Activated naive CD8-positive, alpha-beta T cell treated with anti-CD3 and anti-CD28 coated beads for 36 hours (primary cell): Measurements from ENCODE around the gene IFI35. TPM values are rescaled to one million over a fixed set of nuclear protein-coding genes. Genes with fewer than 3 reads are reported as not detected.

Source experiments
- DNase-seq: peaks from one replicate; pipeline ENCODE4 v3.0.0; 2021
- H3K27ac Mint-ChIP-seq: one replicate; pipeline ENCODE4 v1.8.0; 2022; ENCODE audit warnings: mild to moderate bottlenecking, moderate library complexity, mixed read lengths
- H3K27me3 Mint-ChIP-seq: one replicate; pipeline ENCODE4 v1.8.0; 2022; ENCODE audit warnings: mild to moderate bottlenecking, mixed read lengths
- H3K36me3 Mint-ChIP-seq: one replicate; pipeline ENCODE4 v1.8.0; 2021; ENCODE audit warnings: mild to moderate bottlenecking, mixed read lengths
- H3K4me1 Mint-ChIP-seq: one replicate; pipeline ENCODE4 v1.8.0; 2021; ENCODE audit warnings: mixed read lengths
- H3K4me3 Mint-ChIP-seq: one replicate; pipeline ENCODE4 v1.8.0; 2022; ENCODE audit warnings: mild to moderate bottlenecking, moderate library complexity, mixed read lengths
- H3K9me3 Mint-ChIP-seq: one replicate; pipeline ENCODE4 v1.8.0; 2022; ENCODE audit warnings: mixed read lengths
- total RNA-seq, 2 experiments: library from RNA; stranded (reverse); gene quantifications; one replicate each; pipeline ENCODE4 v1.2.3, GENCODE V29; 2021

IFI35 gene
- total RNA-seq, 2 experiments from 2014 or later = 43.8 to 49.5 TPM

GRCh38 chr17:43014649-43015542 lies 8.3 kb downstream of the IFI35 start:
- Mint-ChIP-seq H3K27me3 (no peaks in the 10 kb centered on the region), H3K9me3 (no peaks in the 10 kb centered on the region), H3K36me3 (peaks cover 2% of the 10 kb centered on the region), H3K27ac (no peak overlapping the region), H3K4me3 (no peak overlapping the region), H3K4me1 (peaks cover 14% of the 10 kb centered on the region)
- DNase-seq = no peak

GRCh38 chr17:43015579-43015978 lies 9.0 kb downstream of the IFI35 start:
- no peak for DNase-seq
- peaks cover 17% of the 10 kb centered on the region for H3K4me1 Mint-ChIP-seq
- no peak overlapping the region for H3K27ac Mint-ChIP-seq
- peaks cover 2% of the 10 kb centered on the region for H3K36me3 Mint-ChIP-seq
- H3K27me3 Mint-ChIP-seq = no peaks in the 10 kb centered on the region
- no peaks in the 10 kb centered on the region for H3K9me3 Mint-ChIP-seq
- no peak overlapping the region for H3K4me3 Mint-ChIP-seq

GRCh38 chr17:43016216-43016615 lies 9.6 kb downstream of the IFI35 start:
- H3K4me3 Mint-ChIP-seq = no peak overlapping the region

GRCh38 chr17:43018008-43018853 lies 11.6 kb downstream of the IFI35 start:
- Mint-ChIP-seq H3K36me3 (peaks cover 2% of the 10 kb centered on the region), H3K4me1 (peaks cover 23% of the 10 kb centered on the region), H3K27ac (no peak overlapping the region), H3K9me3 (no peaks in the 10 kb centered on the region), H3K27me3 (no peaks in the 10 kb centered on the region), H3K4me3 (no peak overlapping the region)
- peak; percentile 30 for DNase-seq

More at GRCh38 chr17:43016216-43016615, 9.6 kb downstream of the IFI35 start:
- Mint-ChIP-seq H3K27me3 (no peaks in the 10 kb centered on the region), H3K4me1 (peaks cover 20% of the 10 kb centered on the region), H3K27ac (no peak overlapping the region), H3K9me3 (no peaks in the 10 kb centered on the region), H3K36me3 (peaks cover 2% of the 10 kb centered on the region)
- no peak for DNase-seq

GRCh38 chr17:43018932-43019331 lies 12.3 kb downstream of the IFI35 start:
- peaks cover 23% of the 10 kb centered on the region for H3K4me1 Mint-ChIP-seq
- H3K4me3 Mint-ChIP-seq = no peak overlapping the region
- H3K9me3 Mint-ChIP-seq = no peaks in the 10 kb centered on the region
- H3K27me3 Mint-ChIP-seq = no peaks in the 10 kb centered on the region
- H3K27ac Mint-ChIP-seq = no peak overlapping the region
- DNase-seq = no peak
- H3K36me3 Mint-ChIP-seq = peaks cover 2% of the 10 kb centered on the region

GRCh38 chr17:43019418-43019817 lies 12.8 kb downstream of the IFI35 start:
- DNase-seq = no peak
- H3K4me1 Mint-ChIP-seq = peaks cover 25% of the 10 kb centered on the region
- no peaks in the 10 kb centered on the region for H3K9me3 Mint-ChIP-seq
- no peak overlapping the region for H3K4me3 Mint-ChIP-seq
- H3K27ac Mint-ChIP-seq = peak overlapping the region; percentile 36
- H3K36me3 Mint-ChIP-seq = peaks cover 2% of the 10 kb centered on the region
- H3K27me3 Mint-ChIP-seq = no peaks in the 10 kb centered on the region

GRCh38 chr17:43020030-43020621 lies 13.5 kb downstream of the IFI35 start:
- H3K27ac Mint-ChIP-seq = no peak overlapping the region
- no peak overlapping the region for H3K4me3 Mint-ChIP-seq
- peaks cover 30% of the 10 kb centered on the region for H3K4me1 Mint-ChIP-seq
- H3K27me3 Mint-ChIP-seq = peaks cover 5% of the 10 kb centered on the region
- peaks cover 2% of the 10 kb centered on the region for H3K36me3 Mint-ChIP-seq
- no peaks in the 10 kb centered on the region for H3K9me3 Mint-ChIP-seq
- DNase-seq = no peak

- H3K27me3 Mint-ChIP-seq = peaks cover 8% of the 10 kb centered on the region
- no peak overlapping the region for H3K27ac Mint-ChIP-seq
- H3K4me3 Mint-ChIP-seq = peak overlapping the region; percentile 85
- no peaks in the 10 kb centered on the region for H3K9me3 Mint-ChIP-seq
- peak; percentile 28 for DNase-seq
- H3K4me1 Mint-ChIP-seq = peaks cover 34% of the 10 kb centered on the region
- peaks cover under 1% of the 10 kb centered on the region for H3K36me3 Mint-ChIP-seq
These were observed 14.5 kb downstream of the IFI35 start for GRCh38 chr17:43020789-43021740.

- Mint-ChIP-seq H3K27me3 (peaks cover 8% of the 10 kb centered on the region), H3K4me1 (peaks cover 34% of the 10 kb centered on the region), H3K36me3 (no peaks in the 10 kb centered on the region), H3K4me3 (peak within 1 kb of the TSS; percentile 85), H3K9me3 (no peaks in the 10 kb centered on the region), H3K27ac (no peak within 1 kb of the TSS)
- DNase-seq = peak; percentile 68
These were observed 15.3 kb downstream of the IFI35 start, which contains the start of gene VAT1 for GRCh38 chr17:43021741-43022512. Gene VAT1 (minus strand): TSS chr17:43022385. CDS start chr17:43022322, 63 bp downstream.

GRCh38 chr17:43024407-43025289 lies 18.1 kb downstream of the IFI35 start, which contains the start of gene RND2:
Gene RND2 (plus strand): TSS chr17:43025231. CDS start chr17:43025348, 117 bp downstream.
- no peaks in the 10 kb centered on the region for H3K36me3 Mint-ChIP-seq
- peaks cover 27% of the 10 kb centered on the region for H3K4me1 Mint-ChIP-seq
- H3K27ac Mint-ChIP-seq = peak within 1 kb of the TSS; percentile 58
- DNase-seq = peak; percentile 85
- H3K27me3 Mint-ChIP-seq = peaks cover 8% of the 10 kb centered on the region
- H3K4me3 Mint-ChIP-seq = peak within 1 kb of the TSS; percentile 81
- H3K9me3 Mint-ChIP-seq = no peaks in the 10 kb centered on the region

GRCh38 chr17:43025290-43025657 lies 18.7 kb downstream of the IFI35 start:
- Mint-ChIP-seq H3K4me1 (peaks cover 21% of the 10 kb centered on the region), H3K9me3 (no peaks in the 10 kb centered on the region), H3K36me3 (no peaks in the 10 kb centered on the region), H3K27ac (no peak overlapping the region), H3K27me3 (peaks cover 8% of the 10 kb centered on the region), H3K4me3 (peak overlapping the region; percentile 65)
- no peak for DNase-seq

GRCh38 chr17:43025766-43026537 lies 19.4 kb downstream of the IFI35 start:
- peaks cover 16% of the 10 kb centered on the region for H3K4me1 Mint-ChIP-seq
- peak overlapping the region; percentile 65 for H3K4me3 Mint-ChIP-seq

More at GRCh38 chr17:43025766-43026537, 19.4 kb downstream of the IFI35 start:
- no peak for DNase-seq
- H3K27me3 Mint-ChIP-seq = peaks cover 8% of the 10 kb centered on the region
- no peak overlapping the region for H3K27ac Mint-ChIP-seq
- H3K9me3 Mint-ChIP-seq = no peaks in the 10 kb centered on the region
- no peaks in the 10 kb centered on the region for H3K36me3 Mint-ChIP-seq
